ENCODE results near the gene C7orf33.

The C7orf33 gene

GRCh38 chr7:148607151-148607661 is 16.6 kb downstream of the C7orf33 start:
- Histone ChIP-seq H3K4me1 (ENCODE audit: control insufficient read depth, insufficient read depth, low read length, poor library complexity, severe bottlenecking) (peaks cover 10% of the 10 kb centered on the region), H3K9me3 (ENCODE audit: control insufficient read depth, low read length) (peaks cover 5% of the 10 kb centered on the region), H3K4me3 (ENCODE audit: extremely low read depth, insufficient read depth, low read length, poor library complexity, severe bottlenecking) (no peak overlapping the region), H3K27ac (ENCODE audit: low read depth, low read length, severe bottlenecking) (peak overlapping the region; percentile 57), H3K36me3 (ENCODE audit: control insufficient read depth, insufficient read depth, low read length) (no peaks in the 10 kb centered on the region)
- WGBS, 2 experiments (ENCODE audit: insufficient coverage in 2 of 2): 3 to 16% methylated on average over 4 of the region's 4 CpGs

DNA sequence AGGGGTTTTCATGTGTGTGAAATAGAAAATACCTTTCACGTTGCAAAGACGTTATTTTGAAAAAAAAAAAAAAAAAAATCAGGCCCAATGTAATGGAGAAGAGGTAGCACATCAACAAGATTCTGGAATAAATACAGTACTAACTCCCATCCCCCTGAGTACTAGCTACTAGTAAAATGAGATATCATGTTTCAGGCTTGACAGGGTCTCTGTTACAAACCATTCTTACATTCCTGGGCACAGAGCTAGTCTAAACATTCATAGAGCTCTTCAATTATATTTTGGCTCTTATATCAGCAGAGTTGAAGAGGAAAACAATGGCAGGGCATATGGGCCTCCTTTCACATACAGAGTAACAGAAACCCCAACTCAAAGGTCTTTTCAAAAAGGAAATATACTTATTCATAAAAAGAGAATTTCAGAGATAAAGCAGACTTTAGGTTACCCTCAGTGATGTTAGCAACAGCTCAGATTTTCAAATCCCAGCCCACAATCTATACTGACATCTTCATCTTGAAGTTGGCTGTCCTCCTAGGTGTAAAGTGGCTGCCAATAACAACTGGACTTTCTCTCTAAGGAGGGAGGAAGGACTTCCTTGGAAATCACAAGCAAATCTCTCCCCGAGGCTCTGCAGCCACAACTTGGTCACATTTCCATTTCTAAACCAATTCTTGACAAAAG is 18.6 kb downstream of the C7orf33 start:
- no peak overlapping the region for H3K4me3 ChIP-seq (ENCODE audit: extremely low read depth, insufficient read depth, low read length, poor library complexity, severe bottlenecking)
- no CpG with 5 or more reads among the region's 3 CpGs for WGBS, 2 experiments (ENCODE audit: insufficient coverage in 2 of 2)
- H3K4me1 ChIP-seq (ENCODE audit: control insufficient read depth, insufficient read depth, low read length, poor library complexity, severe bottlenecking): peaks cover 10% of the 10 kb centered on the region
- H3K9me3 ChIP-seq (ENCODE audit: control insufficient read depth, low read length): peaks cover 5% of the 10 kb centered on the region
- H3K36me3 ChIP-seq (ENCODE audit: control insufficient read depth, insufficient read depth, low read length): no peaks in the 10 kb centered on the region
- peak overlapping the region; percentile 20 for H3K27ac ChIP-seq (ENCODE audit: low read depth, low read length, severe bottlenecking)

DNA sequence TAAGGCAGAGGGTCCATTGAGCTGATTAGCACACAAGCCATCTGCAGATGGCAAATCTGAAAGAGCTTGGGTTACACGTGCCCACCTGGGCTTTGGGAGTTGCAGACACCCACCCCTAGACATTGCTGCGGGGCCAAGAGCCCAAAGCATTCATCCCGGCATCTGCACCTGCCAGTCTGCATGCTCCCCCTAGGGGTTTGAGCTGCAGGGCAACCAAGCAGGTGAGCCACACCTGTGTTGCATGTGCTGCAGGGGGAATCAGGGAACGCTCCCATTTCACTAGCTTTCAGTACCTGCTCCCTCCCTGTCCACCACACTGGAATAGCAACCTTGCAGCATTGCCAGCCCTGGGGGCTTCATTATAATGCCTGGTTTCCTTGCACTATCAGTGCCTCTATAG is 21.1 kb downstream of the C7orf33 start:
- Histone ChIP-seq H3K36me3 (ENCODE audit: control insufficient read depth, insufficient read depth, low read length) (no peaks in the 10 kb centered on the region), H3K9me3 (ENCODE audit: control insufficient read depth, low read length) (no peaks in the 10 kb centered on the region), H3K4me1 (ENCODE audit: control insufficient read depth, insufficient read depth, low read length, poor library complexity, severe bottlenecking) (peaks cover 10% of the 10 kb centered on the region), H3K27ac (ENCODE audit: low read depth, low read length, severe bottlenecking) (no peak overlapping the region), H3K4me3 (ENCODE audit: extremely low read depth, insufficient read depth, low read length, poor library complexity, severe bottlenecking) (no peak overlapping the region)
- WGBS, 2 experiments (ENCODE audit: insufficient coverage in 2 of 2): 70 to 94% methylated on average over 3 of the region's 4 CpGs

- no peaks in the 10 kb centered on the region for H3K4me1 ChIP-seq (ENCODE audit: control insufficient read depth, insufficient read depth, low read length, poor library complexity, severe bottlenecking)
- no peak overlapping the region for H3K27ac ChIP-seq (ENCODE audit: low read depth, low read length, severe bottlenecking)
- 82 to 92% methylated on average over 4 to 5 of the region's 6 CpGs for WGBS, 2 experiments (ENCODE audit: insufficient coverage in 2 of 2)
- H3K9me3 ChIP-seq (ENCODE audit: control insufficient read depth, low read length): peaks cover 3% of the 10 kb centered on the region
- H3K4me3 ChIP-seq (ENCODE audit: extremely low read depth, insufficient read depth, low read length, poor library complexity, severe bottlenecking): no peak overlapping the region
- no peaks in the 10 kb centered on the region for H3K36me3 ChIP-seq (ENCODE audit: control insufficient read depth, insufficient read depth, low read length)
Observed at GRCh38 chr7:148615085-148615730, 24.6 kb downstream of the C7orf33 start.

DNA sequence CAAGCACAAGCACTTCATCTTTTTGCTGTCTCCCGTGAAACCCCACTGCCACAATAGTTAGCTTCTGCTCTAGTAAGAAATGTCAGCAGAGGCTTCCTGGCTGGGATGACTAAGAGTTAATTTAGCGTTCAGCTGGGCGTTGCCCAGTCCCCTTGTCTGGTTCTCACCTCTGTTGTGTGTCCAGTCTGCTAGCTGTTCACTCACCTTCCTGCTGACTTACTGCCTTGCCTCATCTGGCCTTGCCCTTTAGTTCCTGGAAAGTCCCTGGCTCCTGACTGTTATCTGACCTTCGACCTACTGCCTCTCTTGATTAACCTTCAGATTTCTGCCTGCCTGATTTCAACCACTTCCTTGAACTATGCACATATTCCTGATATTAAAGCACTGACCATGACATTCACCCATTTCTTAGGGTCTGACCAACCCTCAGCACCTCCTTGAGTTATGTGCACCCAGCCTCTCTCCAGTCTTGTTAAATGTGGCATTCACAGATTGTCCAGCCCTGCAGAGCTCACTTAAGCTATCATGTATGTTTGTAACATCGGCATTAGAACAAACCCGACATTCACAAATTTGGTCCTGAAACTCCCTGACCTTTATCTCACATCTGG is 30.3 kb downstream of the C7orf33 start:
- Histone ChIP-seq H3K4me1 (ENCODE audit: control insufficient read depth, insufficient read depth, low read length, poor library complexity, severe bottlenecking) (no peaks in the 10 kb centered on the region), H3K36me3 (ENCODE audit: control insufficient read depth, insufficient read depth, low read length) (no peaks in the 10 kb centered on the region), H3K27ac (ENCODE audit: low read depth, low read length, severe bottlenecking) (no peak overlapping the region), H3K9me3 (ENCODE audit: control insufficient read depth, low read length) (peaks cover 3% of the 10 kb centered on the region), H3K4me3 (ENCODE audit: extremely low read depth, insufficient read depth, low read length, poor library complexity, severe bottlenecking) (no peak overlapping the region)
- WGBS, 2 experiments (ENCODE audit: insufficient coverage in 2 of 2): 86 to 88% methylated on average over 6 of the region's 6 CpGs

GRCh38 chr7:148621563-148621962 is 31.0 kb downstream of the C7orf33 start:
- H3K27ac ChIP-seq (ENCODE audit: low read depth, low read length, severe bottlenecking): no peak overlapping the region
- H3K4me1 ChIP-seq (ENCODE audit: control insufficient read depth, insufficient read depth, low read length, poor library complexity, severe bottlenecking): no peaks in the 10 kb centered on the region
- WGBS, 2 experiments (ENCODE audit: insufficient coverage in 2 of 2): no CpG with 5 or more reads among the region's 1 CpG
- no peaks in the 10 kb centered on the region for H3K36me3 ChIP-seq (ENCODE audit: control insufficient read depth, insufficient read depth, low read length)
- peaks cover 3% of the 10 kb centered on the region for H3K9me3 ChIP-seq (ENCODE audit: control insufficient read depth, low read length)
- no peak overlapping the region for H3K4me3 ChIP-seq (ENCODE audit: extremely low read depth, insufficient read depth, low read length, poor library complexity, severe bottlenecking)

DNA sequence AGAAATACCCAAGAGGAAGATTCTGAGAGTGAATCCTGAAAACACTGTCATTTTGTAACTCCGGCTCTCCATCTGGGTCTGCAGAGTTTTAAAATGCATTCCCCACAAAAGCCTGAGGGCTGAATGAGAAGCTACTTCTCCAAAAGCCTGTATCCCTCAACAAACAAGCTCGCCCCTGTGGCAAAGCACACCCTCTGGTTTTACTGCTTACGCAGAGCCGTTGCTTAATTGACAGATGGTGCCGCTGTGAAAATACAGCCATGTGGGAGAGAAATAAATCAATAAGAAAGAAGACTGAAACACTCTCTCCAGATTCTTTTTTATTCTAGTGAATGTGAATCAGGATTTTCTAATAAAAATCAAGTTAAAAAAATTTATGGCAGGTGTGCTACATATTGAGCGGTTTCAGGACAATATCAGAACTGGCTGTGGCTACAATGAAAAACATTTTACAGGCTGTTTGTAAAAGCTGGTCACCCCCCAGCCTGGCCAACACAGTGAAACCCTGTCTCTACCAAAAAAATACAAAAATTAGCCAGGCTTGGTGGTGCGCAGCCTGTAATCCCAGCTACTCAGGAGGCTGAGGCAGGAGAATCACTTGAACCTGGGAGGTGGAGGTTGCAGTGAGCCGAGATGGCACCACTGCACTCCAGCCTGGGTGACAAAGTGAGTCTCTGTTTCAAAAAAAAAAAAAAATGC is 32.5 kb downstream of the C7orf33 start:
- Histone ChIP-seq H3K9me3 (ENCODE audit: control insufficient read depth, low read length) (peaks cover 2% of the 10 kb centered on the region), H3K4me3 (ENCODE audit: extremely low read depth, insufficient read depth, low read length, poor library complexity, severe bottlenecking) (no peak overlapping the region), H3K36me3 (ENCODE audit: control insufficient read depth, insufficient read depth, low read length) (no peaks in the 10 kb centered on the region), H3K4me1 (ENCODE audit: control insufficient read depth, insufficient read depth, low read length, poor library complexity, severe bottlenecking) (no peaks in the 10 kb centered on the region), H3K27ac (ENCODE audit: low read depth, low read length, severe bottlenecking) (no peak overlapping the region)
- WGBS, 2 experiments (ENCODE audit: insufficient coverage in 2 of 2): 74 to 85% methylated on average over 3 of the region's 8 CpGs

DNA sequence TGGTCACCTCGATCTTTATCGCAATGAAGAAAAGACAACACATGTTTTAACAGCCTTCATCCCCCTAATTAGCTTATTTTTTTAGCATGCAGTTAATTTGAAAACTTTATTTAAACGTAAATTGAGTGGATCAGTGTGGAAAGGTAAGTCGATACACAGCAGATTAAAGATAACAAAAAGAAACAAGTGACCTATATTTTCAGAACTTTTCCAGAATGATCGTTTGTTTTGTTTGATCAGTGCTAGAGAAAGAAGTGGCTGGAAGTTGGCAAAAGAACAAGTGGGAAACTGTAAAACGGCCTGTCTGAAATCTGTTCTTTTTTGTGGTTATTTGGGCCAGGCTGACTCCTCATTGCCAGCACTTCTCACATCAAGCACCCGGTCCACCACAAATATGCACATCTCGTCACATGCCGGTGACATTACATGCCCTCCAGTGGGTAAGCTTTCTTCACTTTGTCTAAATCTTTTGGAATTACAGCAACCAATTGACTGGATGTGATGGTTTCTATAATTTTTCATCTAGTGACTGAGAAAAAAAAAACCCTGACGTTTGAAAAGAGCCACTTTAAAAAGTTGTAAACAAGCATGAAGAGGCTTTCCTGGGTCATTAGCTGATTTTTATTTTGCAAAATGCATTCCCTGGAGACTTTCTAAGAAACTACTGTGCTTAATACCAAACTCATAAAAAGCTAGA is 33.2 kb downstream of the C7orf33 start:
- 61 to 86% methylated on average over 4 to 5 of the region's 10 CpGs for WGBS, 2 experiments (ENCODE audit: insufficient coverage in 2 of 2)
- no peaks in the 10 kb centered on the region for H3K36me3 ChIP-seq (ENCODE audit: control insufficient read depth, insufficient read depth, low read length)
- H3K9me3 ChIP-seq (ENCODE audit: control insufficient read depth, low read length): no peaks in the 10 kb centered on the region
- no peak overlapping the region for H3K4me3 ChIP-seq (ENCODE audit: extremely low read depth, insufficient read depth, low read length, poor library complexity, severe bottlenecking)
- peaks cover 2% of the 10 kb centered on the region for H3K4me1 ChIP-seq (ENCODE audit: control insufficient read depth, insufficient read depth, low read length, poor library complexity, severe bottlenecking)
- H3K27ac ChIP-seq (ENCODE audit: low read depth, low read length, severe bottlenecking): no peak overlapping the region

DNA sequence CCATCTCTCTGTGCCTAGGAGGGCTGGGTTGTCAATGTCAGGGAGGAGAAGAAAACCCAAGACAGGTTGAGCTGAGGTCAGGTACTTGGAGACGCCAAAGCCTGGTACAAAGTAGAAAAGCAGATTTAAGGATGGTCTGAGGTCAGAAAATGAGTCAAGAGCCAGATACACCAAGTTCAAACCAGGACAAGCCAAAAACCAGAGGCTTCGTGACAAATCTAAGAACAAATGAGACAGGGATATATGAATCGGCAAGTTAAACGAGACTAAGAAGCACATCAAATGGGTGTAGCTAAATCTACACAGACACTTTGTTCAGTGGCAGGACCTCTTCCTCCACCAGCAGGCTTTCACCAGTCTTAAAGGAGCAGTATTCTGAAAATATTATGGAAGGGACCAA is 34.2 kb downstream of the C7orf33 start:
- Histone ChIP-seq H3K4me3 (ENCODE audit: extremely low read depth, insufficient read depth, low read length, poor library complexity, severe bottlenecking) (no peak overlapping the region), H3K4me1 (ENCODE audit: control insufficient read depth, insufficient read depth, low read length, poor library complexity, severe bottlenecking) (peaks cover 4% of the 10 kb centered on the region), H3K36me3 (ENCODE audit: control insufficient read depth, insufficient read depth, low read length) (no peaks in the 10 kb centered on the region), H3K27ac (ENCODE audit: low read depth, low read length, severe bottlenecking) (no peak overlapping the region), H3K9me3 (ENCODE audit: control insufficient read depth, low read length) (no peaks in the 10 kb centered on the region)
- WGBS, 2 experiments (ENCODE audit: insufficient coverage in 2 of 2): 88 to 93% methylated on average over 3 to 4 of the region's 4 CpGs

DNA sequence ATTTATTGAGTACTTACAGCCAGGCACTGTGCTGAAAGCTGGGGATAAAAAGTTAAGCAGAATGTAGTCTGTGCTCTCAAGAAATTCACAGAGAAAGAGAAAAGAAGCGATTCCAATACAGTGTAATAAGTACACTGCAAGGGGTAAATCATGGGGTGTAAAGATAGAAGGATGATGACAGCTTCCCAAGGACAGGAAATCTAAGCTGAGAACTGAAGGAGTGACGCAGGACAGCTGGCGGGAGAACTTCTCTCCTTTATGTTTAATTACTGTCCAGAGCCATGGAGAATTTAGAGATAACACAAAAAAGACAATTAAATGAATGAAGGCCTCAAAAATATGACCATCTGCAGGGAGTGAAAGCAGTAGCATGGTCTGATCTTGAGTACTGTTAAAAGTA is 34.8 kb downstream of the C7orf33 start:
- Histone ChIP-seq H3K4me1 (ENCODE audit: control insufficient read depth, insufficient read depth, low read length, poor library complexity, severe bottlenecking) (peaks cover 4% of the 10 kb centered on the region), H3K9me3 (ENCODE audit: control insufficient read depth, low read length) (no peaks in the 10 kb centered on the region), H3K36me3 (ENCODE audit: control insufficient read depth, insufficient read depth, low read length) (no peaks in the 10 kb centered on the region), H3K27ac (ENCODE audit: low read depth, low read length, severe bottlenecking) (no peak overlapping the region), H3K4me3 (ENCODE audit: extremely low read depth, insufficient read depth, low read length, poor library complexity, severe bottlenecking) (no peak overlapping the region)
- WGBS, 2 experiments (ENCODE audit: insufficient coverage in 2 of 2): 93 to 100% methylated on average over 1 to 3 of the region's 3 CpGs
